GM23338 (cell line): ENCODE measurements around the gene ZFP64. TPM values are rescaled to one million over a fixed set of nuclear protein-coding genes. Genes with fewer than 3 reads are reported as not detected.

Source experiments
- ATAC-seq: fragments of 200-7000 bp; cut with Tn5 transposase; 3 replicates; pipeline ENCODE4 v1.9.1; 2020
- DNase-seq: peaks from one replicate; pipeline ENCODE4 v3.0.0-alpha.2; 2015; ENCODE audit warnings: low spot score
- H2AFZ ChIP-seq: fragments of 200-600 bp; sonication (generic); 2 replicates; pipeline ENCODE4 v1.8.0; 2016; ENCODE audit warnings: antibody characterized with exemption, mild to moderate bottlenecking, moderate library complexity
- H3F3A ChIP-seq: fragments of 200-600 bp; sonication (generic); replicated peaks from 2 replicates; pipeline ENCODE4 v1.8.0; 2017; ENCODE audit warnings: antibody characterized with exemption, mixed run types, low read depth
- H3K27ac ChIP-seq: fragments of 200-600 bp; sonication (generic); 2 replicates; pipeline ENCODE4 v1.6.1; 2016; ENCODE audit warnings: low read depth
- H3K27me3 ChIP-seq: fragments of 200-600 bp; sonication (generic); 2 replicates; pipeline ENCODE4 v1.8.0; 2016; ENCODE audit warnings: mild to moderate bottlenecking, mixed run types, moderate library complexity; ENCODE audit not compliant: insufficient read depth
- H3K36me3 ChIP-seq: fragments of 200-600 bp; sonication (generic); 2 replicates; pipeline ENCODE4 v1.8.0; 2016; ENCODE audit warnings: mild to moderate bottlenecking; ENCODE audit not compliant: insufficient read depth
- H3K4me1 ChIP-seq: fragments of 200-600 bp; sonication (generic); 2 replicates; pipeline ENCODE4 v1.8.0; 2016; ENCODE audit warnings: mild to moderate bottlenecking, moderate library complexity; ENCODE audit not compliant: insufficient read depth
- H3K4me2 ChIP-seq: fragments of 200-600 bp; sonication (generic); 2 replicates; pipeline ENCODE4 v1.7.1; 2017; ENCODE audit warnings: mixed run types
- H3K4me3 ChIP-seq: fragments of 200-600 bp; sonication (generic); 2 replicates; pipeline ENCODE4 v1.6.1; 2016; ENCODE audit warnings: mixed run types
- H3K79me2 ChIP-seq: fragments of 200-600 bp; sonication (generic); replicated peaks from 2 replicates; pipeline ENCODE4 v1.8.0; 2017; ENCODE audit warnings: mild to moderate bottlenecking; ENCODE audit not compliant: insufficient read depth
- H3K9me2 ChIP-seq: fragments of 200-600 bp; sonication (generic); 2 replicates; pipeline ENCODE4 v1.8.0; 2017; ENCODE audit not compliant: insufficient read depth
- H4K20me1 ChIP-seq: fragments of 200-600 bp; sonication (generic); replicated peaks from 2 replicates; pipeline ENCODE4 v1.8.0; 2017; ENCODE audit warnings: mild to moderate bottlenecking; ENCODE audit not compliant: insufficient read depth
- H3K27ac Mint-ChIP-seq: 2 replicates; pipeline ENCODE4 v1.8.0; 2020; ENCODE audit warnings: inconsistent platforms, mild to moderate bottlenecking, moderate library complexity, mixed read lengths
- H3K27me3 Mint-ChIP-seq: 3 replicates; pipeline ENCODE4 v1.8.0; 2022; ENCODE audit warnings: low read depth, mild to moderate bottlenecking, moderate library complexity, mixed read lengths, inconsistent platforms; ENCODE audit not compliant: insufficient read depth, poor library complexity
- H3K36me3 Mint-ChIP-seq: 3 replicates; pipeline ENCODE4 v1.8.0; 2021; ENCODE audit warnings: low read depth, mild to moderate bottlenecking, inconsistent platforms, moderate library complexity, mixed read lengths
- H3K4me1 Mint-ChIP-seq: 3 replicates; pipeline ENCODE4 v1.8.0; 2020; ENCODE audit warnings: mild to moderate bottlenecking, inconsistent platforms, mixed read lengths
- H3K4me3 Mint-ChIP-seq: 3 replicates; pipeline ENCODE4 v1.8.0; 2021; ENCODE audit warnings: moderate library complexity, mild to moderate bottlenecking, inconsistent platforms, mixed read lengths
- H3K9me3 Mint-ChIP-seq: 3 replicates; pipeline ENCODE4 v1.8.0; 2020; ENCODE audit warnings: moderate library complexity, mild to moderate bottlenecking, inconsistent platforms, mixed read lengths
- CREB1 ChIP-seq: fragments of 250-450 bp; sonication (Bioruptor Pico); IDR thresholded peaks from 2 replicates; pipeline ENCODE4 v1.5.0; 2020; ENCODE audit warnings: low read depth, mild to moderate bottlenecking, moderate library complexity
- EZH2 ChIP-seq: fragments of 200-600 bp; sonication (generic); IDR thresholded peaks from one replicate; pipeline ENCODE4 v1.8.0; 2017; ENCODE audit warnings: antibody characterized with exemption, mild to moderate bottlenecking, low read depth; ENCODE audit not compliant: unreplicated experiment
- EZH2phosphoT487 ChIP-seq: fragments of 200-600 bp; sonication (generic); IDR thresholded peaks from one replicate; pipeline ENCODE4 v1.8.1; 2018; ENCODE audit warnings: antibody characterized with exemption; ENCODE audit not compliant: unreplicated experiment
- JUNB ChIP-seq: IDR thresholded peaks from one replicate; pipeline ENCODE4 v1.6.1; 2016; ENCODE audit warnings: antibody characterized with exemption; ENCODE audit not compliant: unreplicated experiment
- NANOG ChIP-seq: IDR thresholded peaks from 2 replicates; pipeline ENCODE4 v1.6.1; 2016; ENCODE audit warnings: antibody characterized with exemption, borderline replicate concordance
- POLR2AphosphoS5 ChIP-seq: IDR thresholded peaks from 2 replicates; pipeline ENCODE4 v1.6.1; 2016; ENCODE audit warnings: antibody characterized with exemption, low read depth
- REST ChIP-seq: IDR thresholded peaks from one replicate; pipeline ENCODE4 v1.6.1; 2018; ENCODE audit warnings: antibody characterized with exemption; ENCODE audit not compliant: unreplicated experiment
- STAT1 ChIP-seq: IDR thresholded peaks from one replicate; pipeline ENCODE4 v1.6.1; 2016; ENCODE audit warnings: antibody characterized with exemption; ENCODE audit not compliant: unreplicated experiment
- ZNF114 ChIP-seq: fragments of 250-450 bp; sonication (Bioruptor Pico); IDR thresholded peaks from 2 replicates; pipeline ENCODE4 v1.5.0; 2020; ENCODE audit warnings: mild to moderate bottlenecking, moderate library complexity
- ZNF331 ChIP-seq: fragments of 250-450 bp; sonication (Bioruptor Pico); IDR thresholded peaks from 2 replicates; pipeline ENCODE4 v1.5.0; 2020; ENCODE audit warnings: low read depth, mild to moderate bottlenecking, moderate library complexity
- ZNF462 ChIP-seq: fragments of 250-450 bp; sonication (Bioruptor Pico); IDR thresholded peaks from 2 replicates; pipeline ENCODE4 v1.5.0; 2020; ENCODE audit warnings: mild to moderate bottlenecking, moderate library complexity
- polyA plus RNA-seq: library from polyadenylated mRNA; unstranded; fragments of >200 nt; fragmentation: Nextera tagmentation; extraction: Ambion mirVana; gene quantifications from 2 replicates; pipeline ENCODE4 v1.2.1, GENCODE V29; 2016
- total RNA-seq: library from RNA; depleted of rRNA; stranded (reverse); fragments of >200 nt; shearing (Covaris generic); gene quantifications from 2 replicates; pipeline ENCODE4 v1.2.3, GENCODE V29; 2014
- TF ChIP-seq, protein P1 (sequence below), 2 experiments: fragments of 200-600 bp in 1 of 2; sonication (generic) in 1 of 2; conservative IDR thresholded peaks; 2 replicates each; pipeline versions ENCODE4 v1.5.1 to v1.6.1; 2016 to 2017; ENCODE audit warnings: antibody characterized with exemption in 2 of 2, low read depth in 2 of 2, mild to moderate bottlenecking in 2 of 2, moderate library complexity in 1 of 2
- TF ChIP-seq, protein P2 (sequence below): IDR thresholded peaks from 2 replicates; pipeline ENCODE4 v1.6.1; 2016; ENCODE audit warnings: antibody characterized with exemption

ZFP64 gene
- total and polyA plus RNA-seq, 2 experiments from 2014 or later = 9.6 to 30.4 TPM

GRCh38 chr20:52239102-52239501 is 47.5 kb upstream of the ZFP64 start:
- DNase-seq (no peak), ATAC-seq (no peak)
- H3K27me3 Mint-ChIP-seq = no peaks in the 10 kb centered on the region
- no peaks in the 10 kb centered on the region for H3K36me3 ChIP-seq
- no peak for TF ChIP-seq POLR2AphosphoS5
- no peak for TF ChIP-seq CREB1 (CRISPR knock-in tag)
- no peak for TF ChIP-seq EZH2
- TF ChIP-seq, protein P1, sequence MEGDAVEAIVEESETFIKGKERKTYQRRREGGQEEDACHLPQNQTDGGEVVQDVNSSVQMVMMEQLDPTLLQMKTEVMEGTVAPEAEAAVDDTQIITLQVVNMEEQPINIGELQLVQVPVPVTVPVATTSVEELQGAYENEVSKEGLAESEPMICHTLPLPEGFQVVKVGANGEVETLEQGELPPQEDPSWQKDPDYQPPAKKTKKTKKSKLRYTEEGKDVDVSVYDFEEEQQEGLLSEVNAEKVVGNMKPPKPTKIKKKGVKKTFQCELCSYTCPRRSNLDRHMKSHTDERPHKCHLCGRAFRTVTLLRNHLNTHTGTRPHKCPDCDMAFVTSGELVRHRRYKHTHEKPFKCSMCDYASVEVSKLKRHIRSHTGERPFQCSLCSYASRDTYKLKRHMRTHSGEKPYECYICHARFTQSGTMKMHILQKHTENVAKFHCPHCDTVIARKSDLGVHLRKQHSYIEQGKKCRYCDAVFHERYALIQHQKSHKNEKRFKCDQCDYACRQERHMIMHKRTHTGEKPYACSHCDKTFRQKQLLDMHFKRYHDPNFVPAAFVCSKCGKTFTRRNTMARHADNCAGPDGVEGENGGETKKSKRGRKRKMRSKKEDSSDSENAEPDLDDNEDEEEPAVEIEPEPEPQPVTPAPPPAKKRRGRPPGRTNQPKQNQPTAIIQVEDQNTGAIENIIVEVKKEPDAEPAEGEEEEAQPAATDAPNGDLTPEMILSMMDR (conservative IDR thresholded peaks at IDR 0.05; ENCODE audit: low read depth in 2 of 2) = no peak
- no peak for TF ChIP-seq NANOG
- TF ChIP-seq, protein P2, sequence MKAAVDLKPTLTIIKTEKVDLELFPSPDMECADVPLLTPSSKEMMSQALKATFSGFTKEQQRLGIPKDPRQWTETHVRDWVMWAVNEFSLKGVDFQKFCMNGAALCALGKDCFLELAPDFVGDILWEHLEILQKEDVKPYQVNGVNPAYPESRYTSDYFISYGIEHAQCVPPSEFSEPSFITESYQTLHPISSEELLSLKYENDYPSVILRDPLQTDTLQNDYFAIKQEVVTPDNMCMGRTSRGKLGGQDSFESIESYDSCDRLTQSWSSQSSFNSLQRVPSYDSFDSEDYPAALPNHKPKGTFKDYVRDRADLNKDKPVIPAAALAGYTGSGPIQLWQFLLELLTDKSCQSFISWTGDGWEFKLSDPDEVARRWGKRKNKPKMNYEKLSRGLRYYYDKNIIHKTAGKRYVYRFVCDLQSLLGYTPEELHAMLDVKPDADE = no peak
- TF ChIP-seq STAT1 = no peak
- TF ChIP-seq JUNB = no peak
- TF ChIP-seq ZNF114 = no peak
- no peak for TF ChIP-seq ZNF331 (CRISPR knock-in tag)
- no peak for TF ChIP-seq ZNF462 (CRISPR knock-in tag)
- no peak for TF ChIP-seq EZH2phosphoT487
- TF ChIP-seq REST = no peak
- H3K9me2 ChIP-seq = 0 out of 2 replicates have a peak, but pooled peaks cover 4% of the 10 kb centered on the region
- H3F3A ChIP-seq = no peaks in the 10 kb centered on the region
- no peak overlapping the region for H2AFZ ChIP-seq
- no peaks in the 10 kb centered on the region for H3K79me2 ChIP-seq
- H3K27ac Mint-ChIP-seq = no peak overlapping the region
- no peak overlapping the region for H3K4me2 ChIP-seq
- H4K20me1 ChIP-seq = no peaks in the 10 kb centered on the region
- no peak overlapping the region for H3K4me3 ChIP-seq
- no peak overlapping the region for H3K27ac ChIP-seq
- no peaks in the 10 kb centered on the region for H3K27me3 ChIP-seq
- H3K9me3 Mint-ChIP-seq = no peaks in the 10 kb centered on the region
- H3K36me3 Mint-ChIP-seq = no peaks in the 10 kb centered on the region
- H3K4me1 Mint-ChIP-seq = no peaks in the 10 kb centered on the region
- H3K4me1 ChIP-seq = no peaks in the 10 kb centered on the region
- no peak overlapping the region for H3K4me3 Mint-ChIP-seq
